GM18951 (cell line): Measurements from ENCODE around the gene SYNE1.
"Not testable (repeated sequence)": the region's sequence is repeated elsewhere in the genome, so short reads cannot be mapped to it uniquely, and the experiment has no call there.

ENCODE experiments used
- POLR2A ChIP-seq: IDR thresholded peaks from 4 replicates; pipeline ENCODE4 v1.6.1; 2011; ENCODE audit warnings: mild to moderate bottlenecking; ENCODE audit not compliant: insufficient read length, insufficient read depth; ENCODE audit errors: extremely low read depth
- in situ Hi-C: fragments of 300-500 bp; cut with MboI; formaldehyde crosslinking; loops from one replicate; pipeline ENCODE4 v1.12.0; 2022; ENCODE audit warnings: low sequenced_read_pairs, mixed read lengths, inconsistent platforms; ENCODE audit not compliant: unreplicated experiment

SYNE1 gene

GRCh38 chr6:152636609-152637295 is 410 bp downstream of the SYNE1 start:
- no peak for TF ChIP-seq POLR2A
- in situ Hi-C loops, result no loop called here

- no peak for TF ChIP-seq POLR2A
- in situ Hi-C loops, result no loop called here
Observed at GRCh38 chr6:152636021-152636608, 1.0 kb downstream of the SYNE1 start.

GRCh38 chr6:152634773-152635172 is 2.4 kb downstream of the SYNE1 start:
- TF ChIP-seq POLR2A, result no peak
- in situ Hi-C loops, result no loop called here

GRCh38 chr6:152632121-152632782 is 4.9 kb downstream of the SYNE1 start:
- no peak for TF ChIP-seq POLR2A
- in situ Hi-C loops, result no loop called here

GRCh38 chr6:152631376-152631775 is 5.8 kb downstream of the SYNE1 start:
- in situ Hi-C loops, result no loop called here

GRCh38 chr6:152630832-152631231 is 6.3 kb downstream of the SYNE1 start:
- TF ChIP-seq POLR2A, result no peak
- in situ Hi-C loops, result no loop called here

More at GRCh38 chr6:152631376-152631775, 5.8 kb downstream of the SYNE1 start:
- no peak for TF ChIP-seq POLR2A

GRCh38 chr6:152625213-152625612 is 11.9 kb downstream of the SYNE1 start:
- TF ChIP-seq POLR2A, result no peak
- in situ Hi-C loops, result no loop called here

- in situ Hi-C loops, result not testable (repeated sequence)
Observed at GRCh38 chr6:152614776-152615175, 22.4 kb downstream of the SYNE1 start.

- in situ Hi-C loops, result no loop called here
- TF ChIP-seq POLR2A, result no peak
Observed at GRCh38 chr6:152609125-152609670, 28.0 kb downstream of the SYNE1 start.

GRCh38 chr6:152605941-152606340 is 31.2 kb downstream of the SYNE1 start:
- in situ Hi-C loops, result no loop called here
- TF ChIP-seq POLR2A, result no peak

GRCh38 chr6:152605342-152605741 is 31.8 kb downstream of the SYNE1 start:
- in situ Hi-C loops, result no loop called here
- TF ChIP-seq POLR2A, result no peak

- in situ Hi-C loops, result no loop called here
- no peak for TF ChIP-seq POLR2A
Observed at GRCh38 chr6:152603911-152604310, 33.3 kb downstream of the SYNE1 start.

GRCh38 chr6:152600022-152600421 is 37.1 kb downstream of the SYNE1 start:
- TF ChIP-seq POLR2A, result no peak
- in situ Hi-C loops, result no loop called here
